Thyroid gland (tissue), 4 donors: Measurements from ENCODE around the gene NSFL1C. TPM values are rescaled to one million over a fixed set of nuclear protein-coding genes. Genes with fewer than 3 reads are reported as not detected.

Experiments
- DNase-seq, 2 donors: peaks; one replicate each; pipeline ENCODE4 v3.0.0-alpha.2; 2019
- H3K27ac ChIP-seq, 3 donors: fragments of 200-600 bp; sonication (generic); 1 replicate in 2 of 3; 2 replicates in 1 of 3; pipeline ENCODE4 v1.5.1; 2016 to 2019; ENCODE audit warnings: mild to moderate bottlenecking in 1 of 3, moderate library complexity in 1 of 3
- H3K27me3 ChIP-seq: fragments of 200-600 bp; sonication (generic); one replicate; pipeline ENCODE4 v1.5.1; 2019
- H3K36me3 ChIP-seq, 2 donors: fragments of 200-600 bp; sonication (generic); one replicate each; pipeline ENCODE4 v1.5.1; 2016 to 2019
- H3K4me1 ChIP-seq, 2 donors: fragments of 200-600 bp; sonication (generic); one replicate each; pipeline ENCODE4 v1.5.1; 2017 to 2019
- H3K4me3 ChIP-seq, 3 donors: fragments of 200-600 bp; sonication (generic); replicated peaks in 1 of 3; 1 replicate in 2 of 3; 2 replicates in 1 of 3; pipeline ENCODE4 v1.5.1; 2016; ENCODE audit warnings: mild to moderate bottlenecking in 1 of 3
- H3K9me3 ChIP-seq: fragments of 200-600 bp; sonication (generic); one replicate; pipeline ENCODE4 v1.5.1; 2017
- CTCF ChIP-seq, 6 experiments: fragments of 200-600 bp in 3 of 6; fragments of 450-650 bp in 3 of 6; sonication (generic) in 3 of 6; IDR thresholded peaks; one replicate each; pipeline ENCODE4 v1.5.1; 2016 to 2019; ENCODE audit warnings: antibody characterized with exemption in 6 of 6, mild to moderate bottlenecking in 2 of 6, inconsistent platforms in 1 of 6, moderate library complexity in 1 of 6
- POLR2A ChIP-seq, 2 donors: fragments of 450-650 bp; IDR thresholded peaks; one replicate each; pipeline ENCODE4 v1.6.1; 2017; ENCODE audit warnings: antibody characterized with exemption in 2 of 2, mild to moderate bottlenecking in 2 of 2, moderate library complexity in 1 of 2
- WGBS, 2 donors: methylation state at CpG; one replicate each; pipeline ENCODE4 v1.1.5; 2017; 5-methylcytosine and 5-hydroxymethylcytosine counted together
- intact Hi-C: fragments of 100-400 bp; cut with DNase I; formaldehyde crosslinking; loops from one replicate; pipeline ENCODE4 v1.15.1; 2023
- total RNA-seq, 4 donors: library from RNA; depleted of rRNA; stranded (reverse); fragments of >200 nt; gene quantifications; one replicate each; pipeline ENCODE4 v1.2.3, GENCODE V29; 2016

The NSFL1C gene
- total RNA-seq, 4 donors from 2014 or later, result 42.2 to 51.3 (median 48.8) TPM

DNA sequence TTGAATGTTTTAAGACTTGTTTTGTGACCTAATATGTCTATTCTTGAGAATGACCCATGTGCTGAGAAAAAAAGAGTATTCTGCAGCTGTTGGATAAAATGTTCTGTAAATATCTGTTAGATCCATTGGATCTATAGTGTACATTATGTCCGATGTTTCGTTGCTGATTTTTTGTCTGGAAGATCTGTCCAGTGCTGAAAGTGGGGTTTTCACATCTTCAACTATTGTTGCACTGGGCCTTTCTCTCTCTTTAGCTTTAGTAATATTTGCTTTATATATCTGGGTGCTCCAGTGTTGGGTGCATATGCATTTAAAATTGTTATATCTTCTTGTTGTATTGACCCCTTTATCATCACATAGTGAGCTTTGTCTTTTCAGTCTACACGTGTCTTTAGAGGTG lies 30.3 kb upstream of the NSFL1C start:
- Histone ChIP-seq H3K9me3 (no peaks in the 10 kb centered on the region), H3K27me3 (no peaks in the 10 kb centered on the region), H3K36me3 (no peaks in the 10 kb centered on the region), H3K27ac (no peak overlapping the region), H3K4me1 (no peaks in the 10 kb centered on the region), H3K4me3 (no peak overlapping the region)
- 83 to 85% methylated on average over 3 of the region's 3 CpGs for WGBS, 2 donors
- intact Hi-C loops, result no loop called here
- TF ChIP-seq POLR2A (IDR thresholded peaks at IDR 0.05) (no peak), CTCF (IDR thresholded peaks at IDR 0.05) (no peak)
- no peak for DNase-seq

- Histone ChIP-seq H3K9me3 (no peaks in the 10 kb centered on the region), H3K4me1 (no peaks in the 10 kb centered on the region), H3K27me3 (no peaks in the 10 kb centered on the region), H3K4me3 (no peak overlapping the region), H3K27ac (no peak overlapping the region), H3K36me3 (no peaks in the 10 kb centered on the region)
- WGBS, 2 donors, result 48 to 49% methylated on average over 3 of the region's 3 CpGs
- intact Hi-C loops, result no loop called here
- no peak for DNase-seq
- TF ChIP-seq CTCF (IDR thresholded peaks at IDR 0.05) (no peak), POLR2A (IDR thresholded peaks at IDR 0.05) (no peak)
Measured at GRCh38 chr20:1494436-1494835, 27.8 kb upstream of the NSFL1C start.

- DNase-seq, result no peak
- Histone ChIP-seq H3K9me3 (no peaks in the 10 kb centered on the region), H3K4me1 (no peaks in the 10 kb centered on the region), H3K27ac (no peak overlapping the region), H3K27me3 (no peaks in the 10 kb centered on the region), H3K4me3 (no peak overlapping the region), H3K36me3 (no peaks in the 10 kb centered on the region)
- intact Hi-C loops, result no loop called here
- no peak for TF ChIP-seq POLR2A (IDR thresholded peaks at IDR 0.05)
- no peak for TF ChIP-seq CTCF (IDR thresholded peaks at IDR 0.05)
- 71 to 79% methylated on average over 1 of the region's 1 CpG for WGBS, 2 donors
Measured at GRCh38 chr20:1493536-1493935, 26.9 kb upstream of the NSFL1C start.

GRCh38 chr20:1491860-1492642 lies 25.4 kb upstream of the NSFL1C start:
- H3K4me1 ChIP-seq, result no peaks in the 10 kb centered on the region
- intact Hi-C loops, result no loop called here
- TF ChIP-seq CTCF (IDR thresholded peaks at IDR 0.05) (no peak), POLR2A (IDR thresholded peaks at IDR 0.05) (no peak)
- no peaks in the 10 kb centered on the region for H3K27me3 ChIP-seq
- WGBS, 2 donors, result 60 to 62% methylated on average over 2 of the region's 2 CpGs
- DNase-seq, result no peak
- H3K27ac ChIP-seq, result peak overlapping the region in 1 of 3 donors; percentile 30
- H3K36me3 ChIP-seq, result no peaks in the 10 kb centered on the region
- H3K9me3 ChIP-seq, result no peaks in the 10 kb centered on the region
- no peak overlapping the region for H3K4me3 ChIP-seq

- no peak for DNase-seq
- Histone ChIP-seq H3K4me3 (no peak within 1 kb of the TSS), H3K27ac (peak within 1 kb of the TSS in 1 of 3 donors; percentile 30), H3K9me3 (no peaks in the 10 kb centered on the region), H3K27me3 (no peaks in the 10 kb centered on the region), H3K4me1 (no peaks in the 10 kb centered on the region), H3K36me3 (no peaks in the 10 kb centered on the region)
- intact Hi-C loops, result no loop called here
- TF ChIP-seq CTCF (IDR thresholded peaks at IDR 0.05), result no peak
- no peak for TF ChIP-seq POLR2A (IDR thresholded peaks at IDR 0.05)
- WGBS, 2 donors, result 63 to 66% methylated on average over 9 to 11 of the region's 11 CpGs
Measured at GRCh38 chr20:1491281-1491840, 24.7 kb upstream of the NSFL1C start, which contains the start of gene SIRPB2. Gene SIRPB2, minus strand, starts transcription at chr20:1491420. Its CDS starts 61 bp downstream, at chr20:1491359.
